H1 (cell line): ENCODE data around the gene ANKRD11. TPM values are rescaled to one million over a fixed set of nuclear protein-coding genes. Genes with fewer than 3 reads are reported as not detected.

Experiments
- CTCF ChIP-seq, 3 experiments: IDR thresholded peaks; 1 replicate in 2 of 3; 2 replicates in 1 of 3; pipeline versions ENCODE4 v1.5.1 to v1.6.1; 2011; ENCODE audit warnings: low read length in 3 of 3, mild to moderate bottlenecking in 3 of 3, inconsistent platforms in 2 of 3, low read depth in 1 of 3, moderate library complexity in 1 of 3; ENCODE audit not compliant: insufficient read depth in 1 of 3; ENCODE audit errors: control extremely low read depth in 1 of 3
- EP300 ChIP-seq, 2 experiments: IDR thresholded peaks; 1 replicate in 1 of 2; 2 replicates in 1 of 2; pipeline ENCODE4 v1.6.1; 2011 to 2012; ENCODE audit warnings: low read depth in 2 of 2, low read length in 2 of 2, mild to moderate bottlenecking in 2 of 2, borderline replicate concordance in 1 of 2, inconsistent platforms in 1 of 2, moderate library complexity in 1 of 2
- SAP30 ChIP-seq: fragments of 300-600 bp; sonication (generic); IDR thresholded peaks from 2 replicates; pipeline ENCODE4 v1.7.1; 2012; ENCODE audit warnings: low read length, moderate library complexity, mild to moderate bottlenecking, inconsistent platforms; ENCODE audit not compliant: insufficient read depth, insufficient replicate concordance
- SIRT6 ChIP-seq: IDR thresholded peaks from one replicate; pipeline ENCODE4 v1.7.1; 2012; ENCODE audit warnings: low read length, inconsistent platforms
- SP1 ChIP-seq: IDR thresholded peaks from 2 replicates; pipeline ENCODE4 v1.6.1; 2011; ENCODE audit warnings: low read depth, low read length
- SP4 ChIP-seq: IDR thresholded peaks from 2 replicates; pipeline ENCODE4 v1.6.1; 2012; ENCODE audit warnings: low read length, inconsistent platforms
- polyA plus RNA-seq, 7 experiments: library from polyadenylated mRNA; depleted of rRNA in 3 of 7; stranded (reverse) in 5 of 7; unstranded in 2 of 7; fragments of >200 nt in 5 of 7; fragments of 200-250 nt in 2 of 7; gene quantifications; 1 replicate in 5 of 7; 2 replicates in 1 of 7; 4 replicates in 1 of 7; pipeline versions ENCODE4 v1.2.1 to v1.2.3, GENCODE V29; 2011 to 2013; ENCODE audit warnings: missing spikeins in 2 of 7, mixed read lengths in 2 of 7
- total RNA-seq: library from RNA; stranded (reverse); fragmentation: NEBNext Ultra II Directional; extraction: Animal tissue kit (Norgen Biotek cat#: 25700); gene quantifications from 2 replicates; pipeline ENCODE4 v1.2.1, GENCODE V29; 2021

ANKRD11 gene
- total and polyA plus RNA-seq, 2 of the 8 experiments (the other 6 are each of a cell fraction or from before 2014, with no cell fraction given), result 46.5 to 142 TPM

- TF ChIP-seq CTCF (IDR thresholded peaks at IDR 0.05; ENCODE audit: control extremely low read depth in 1 of 3, insufficient read depth in 1 of 3, low read depth in 1 of 3, low read length in 3 of 3) (no peak), SAP30 (no peak), SIRT6 (no peak), SP1 (no peak), EP300 (IDR thresholded peaks at IDR 0.05; ENCODE audit: borderline replicate concordance in 1 of 2, low read depth in 2 of 2, low read length in 2 of 2) (no peak), SP4 (no peak)
These were observed 193.0 kb downstream of the ANKRD11 start (continued) for GRCh38 chr16:89297156-89297874.
